D721Med (cell line): ENCODE results near the gene PANX1.

Experiments used
- DNase-seq: peaks from one replicate; pipeline ENCODE4 v3.0.0; 2011; ENCODE audit warnings: low spot score; ENCODE audit not compliant: insufficient read length
- FAIRE-seq: peaks from 2 replicates; lab custom pipeline; 2011; peaks lifted over from hg19 to GRCh38; lab: Jason Lieb, UNC
- CTCF ChIP-seq: IDR thresholded peaks from 2 replicates; pipeline ENCODE4 v1.5.1; 2012; ENCODE audit warnings: mild to moderate bottlenecking, control low read depth; ENCODE audit not compliant: insufficient read depth; ENCODE audit errors: missing control alignments

PANX1 gene

GRCh38 chr11:94149431-94150017 is 20.9 kb downstream of the PANX1 start:
- FAIRE-seq: no peak
- no peak for TF ChIP-seq CTCF
- no peak for DNase-seq

- TF ChIP-seq CTCF: no peak
- no peak for DNase-seq
- FAIRE-seq: no peak
These were observed 21.4 kb downstream of the PANX1 start for GRCh38 chr11:94150056-94150455.

- FAIRE-seq (no peak), DNase-seq (no peak)
- no peak for TF ChIP-seq CTCF
These were observed 22.4 kb downstream of the PANX1 start for GRCh38 chr11:94150704-94151685.

- DNase-seq (no peak), FAIRE-seq (no peak)
- TF ChIP-seq CTCF: no peak
These were observed 23.4 kb downstream of the PANX1 start for GRCh38 chr11:94151903-94152677.

- DNase-seq (no peak), FAIRE-seq (no peak)
- TF ChIP-seq CTCF: no peak
These were observed 24.0 kb downstream of the PANX1 start for GRCh38 chr11:94152678-94153065.

- FAIRE-seq (no peak), DNase-seq (no peak)
- TF ChIP-seq CTCF: no peak
These were observed 24.7 kb downstream of the PANX1 start for GRCh38 chr11:94153320-94153719.
